HG03521 (cell line): Measurements from ENCODE around the gene OR6C70.
"Not testable (repeated sequence)": the region's sequence is repeated elsewhere in the genome, so short reads cannot be mapped to it uniquely, and the experiment has no call there.

Source experiments
- ATAC-seq: cut with Tn5 transposase; IDR thresholded peaks from one replicate; pipeline ENCODE4 v1.9.1; 2021; ENCODE audit warnings: mild to moderate bottlenecking, moderate library complexity; ENCODE audit not compliant: unreplicated experiment

Gene OR6C70

DNA sequence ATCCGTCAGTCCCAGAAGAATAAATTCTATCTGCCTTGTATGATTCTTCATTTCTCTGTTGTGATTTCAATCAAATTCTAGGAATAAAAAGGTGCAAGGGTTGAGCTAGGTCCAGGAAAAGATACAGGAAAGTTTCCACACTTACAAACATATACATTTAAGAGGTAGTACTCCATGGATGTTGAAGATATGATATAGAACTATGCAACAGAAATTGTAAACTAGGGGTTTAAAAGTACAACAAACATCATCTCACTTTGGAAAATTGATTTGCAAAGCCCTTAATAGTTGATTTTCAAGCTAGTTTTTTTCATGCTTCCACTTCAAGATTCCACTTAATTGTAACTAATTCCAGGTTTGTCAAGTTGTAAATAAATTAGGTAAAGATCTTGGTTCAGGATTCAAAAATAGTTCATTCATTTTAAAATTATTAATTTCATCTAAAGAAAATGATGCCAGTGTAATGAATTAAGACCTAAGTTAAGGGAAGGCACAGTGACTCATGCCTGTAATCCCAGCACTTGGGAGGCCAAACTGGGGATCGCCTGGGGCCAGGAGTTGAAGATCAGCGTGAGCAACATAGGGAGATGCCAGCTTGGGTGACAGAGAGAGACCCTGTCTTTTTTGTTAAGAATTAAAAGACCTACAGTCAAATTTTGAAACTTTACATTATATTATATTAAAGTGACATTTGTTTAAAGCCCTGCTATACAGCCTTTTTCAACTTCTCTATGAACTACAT lies at the start of gene OR6C70:
TSS of gene OR6C70 (minus strand) at position 51 of the 742 bp plus-strand sequence. CDS start at position 51, 0 bp downstream.
- ATAC-seq, result no peak

DNA sequence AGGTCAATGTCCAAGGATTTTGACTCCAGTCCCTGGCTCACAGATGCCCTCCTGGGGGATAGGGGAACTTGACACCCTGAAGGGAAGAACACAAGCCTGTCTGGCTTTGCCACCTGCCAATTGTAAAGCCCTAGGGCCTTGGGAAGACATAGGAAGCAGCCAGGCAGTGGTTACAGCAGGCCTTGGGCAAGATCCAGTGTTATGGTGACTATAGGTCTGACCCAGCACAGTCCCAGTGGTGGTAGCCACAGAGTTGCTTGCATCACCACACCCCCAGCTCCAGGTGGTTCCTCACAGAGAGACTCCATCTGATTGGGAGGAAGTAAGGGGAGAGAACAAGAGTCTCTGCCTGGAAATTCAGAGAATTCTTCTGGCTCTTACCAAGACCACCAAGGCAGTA lies 46.5 kb upstream of the OR6C70 start:
- ATAC-seq, result no peak

DNA sequence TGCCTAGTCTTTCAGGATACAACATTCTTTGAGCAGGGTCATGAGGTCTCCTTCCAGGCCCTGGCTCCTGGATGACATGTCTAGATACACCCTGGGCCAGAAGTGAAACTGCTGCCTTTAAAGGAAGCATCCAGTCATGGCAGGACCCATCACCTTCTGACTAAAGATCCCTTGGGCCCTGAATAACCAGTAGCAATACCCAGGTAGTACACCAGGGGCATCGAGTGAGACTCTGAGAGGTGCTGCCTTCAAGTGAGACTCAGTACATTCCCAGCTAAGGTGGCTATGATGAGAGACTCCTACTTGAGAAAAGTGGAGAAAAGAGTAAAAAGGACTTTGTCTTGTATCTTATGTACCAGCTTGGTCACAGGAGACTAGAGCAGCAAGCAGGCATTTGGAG lies 45.8 kb upstream of the OR6C70 start:
- ATAC-seq, result no peak

DNA sequence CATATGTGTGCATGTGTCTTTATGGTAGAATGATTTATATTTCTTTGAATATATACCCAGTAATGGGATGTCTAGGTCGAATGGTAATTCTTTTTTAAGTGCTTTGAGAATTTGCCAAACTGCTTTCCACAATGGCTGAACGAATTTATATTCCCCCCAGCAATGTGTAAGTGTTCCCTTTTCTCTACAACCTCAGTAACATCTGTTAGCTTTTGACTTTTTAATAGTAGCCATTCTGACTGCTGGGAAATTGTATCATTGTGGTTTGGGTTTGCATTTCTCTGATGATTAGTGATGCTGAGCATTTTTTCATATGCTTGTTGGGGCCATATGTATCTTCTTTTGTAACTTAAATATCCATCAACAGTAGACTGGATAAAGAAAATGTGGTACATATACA lies 31.7 kb upstream of the OR6C70 start:
- ATAC-seq, result no peak

DNA sequence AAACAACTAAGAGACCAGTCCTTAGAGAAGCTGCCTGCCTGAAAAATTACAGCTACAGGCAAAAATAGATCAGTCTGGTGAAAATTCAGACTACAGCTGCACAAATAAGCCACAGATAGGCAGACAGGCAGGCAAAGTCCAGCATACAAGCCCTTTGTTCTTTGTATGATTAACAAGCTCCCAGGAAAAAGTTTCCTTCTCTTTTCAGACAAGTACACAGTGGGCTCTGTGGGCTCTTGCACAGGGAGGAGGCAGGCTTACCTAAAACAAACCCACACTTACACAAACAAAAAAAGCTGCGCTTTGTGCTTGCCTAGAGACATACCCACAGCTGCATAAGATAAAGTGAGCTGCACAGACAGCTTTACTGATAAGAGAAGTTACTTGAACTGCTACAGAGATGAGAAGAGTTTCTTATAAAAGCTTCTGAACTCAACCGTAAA lies 29.9 kb upstream of the OR6C70 start:
- ATAC-seq, result no peak

DNA sequence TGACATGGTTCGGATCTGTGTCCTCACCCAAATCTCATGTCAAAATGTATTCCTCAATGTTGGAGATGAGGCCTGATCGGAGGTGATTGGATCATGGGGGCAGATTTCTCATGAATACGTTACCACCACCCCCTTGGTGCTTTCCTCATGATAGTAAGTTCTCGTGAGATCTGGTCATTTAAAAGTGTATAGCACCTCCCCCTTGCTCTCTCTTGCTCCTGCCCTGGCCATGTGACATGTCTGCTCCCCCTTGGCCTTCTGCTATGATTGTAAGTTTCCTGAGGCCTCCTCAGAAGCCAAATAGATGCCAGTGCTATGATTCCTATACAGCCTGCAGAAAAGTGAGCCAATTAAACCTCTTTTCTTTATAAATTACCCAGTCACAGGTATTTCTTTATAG lies 29.3 kb upstream of the OR6C70 start:
- no peak for ATAC-seq

DNA sequence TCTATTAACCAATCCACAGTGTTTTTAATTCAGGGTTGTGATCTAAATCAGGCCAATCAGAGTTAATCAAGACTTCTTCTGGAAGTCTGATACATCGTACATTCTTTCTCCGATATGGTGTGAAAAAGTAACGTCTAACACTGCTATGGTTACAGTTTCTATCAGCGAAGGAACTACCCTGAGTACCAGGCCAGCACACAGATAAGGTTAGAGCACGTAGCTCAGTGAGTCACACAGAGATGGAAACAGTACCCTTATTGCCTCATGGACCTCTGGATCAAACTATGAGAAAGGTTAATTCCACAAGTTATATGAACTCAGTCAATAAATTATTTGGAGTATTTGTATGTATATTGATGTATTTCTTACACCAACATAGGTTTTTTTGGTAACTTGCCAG lies 25.6 kb upstream of the OR6C70 start:
- no peak for ATAC-seq

DNA sequence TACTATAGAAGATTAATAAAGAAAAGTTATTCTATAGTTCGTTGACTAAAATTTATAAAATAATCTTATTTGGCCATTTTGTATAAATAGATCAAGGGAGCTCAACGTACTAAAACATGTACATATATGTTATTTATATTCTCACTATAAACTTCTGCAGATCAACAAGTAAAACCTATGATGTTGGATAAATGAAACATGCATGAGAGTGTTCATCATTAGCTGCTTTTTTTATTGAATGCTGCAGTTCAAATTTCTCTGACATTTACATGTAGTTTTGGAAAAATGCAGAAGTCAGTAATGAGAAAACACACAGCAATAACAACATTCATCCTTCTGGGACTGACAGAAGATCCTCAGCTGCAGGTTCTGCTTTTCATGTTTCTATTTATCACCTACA lies 22.1 kb upstream of the OR6C70 start, which contains the start of gene OR6C68:
TSS of gene OR6C68 (plus strand) at position 301 of the 400 bp plus-strand sequence. CDS start at position 301, 0 bp downstream.
- no peak for ATAC-seq

DNA sequence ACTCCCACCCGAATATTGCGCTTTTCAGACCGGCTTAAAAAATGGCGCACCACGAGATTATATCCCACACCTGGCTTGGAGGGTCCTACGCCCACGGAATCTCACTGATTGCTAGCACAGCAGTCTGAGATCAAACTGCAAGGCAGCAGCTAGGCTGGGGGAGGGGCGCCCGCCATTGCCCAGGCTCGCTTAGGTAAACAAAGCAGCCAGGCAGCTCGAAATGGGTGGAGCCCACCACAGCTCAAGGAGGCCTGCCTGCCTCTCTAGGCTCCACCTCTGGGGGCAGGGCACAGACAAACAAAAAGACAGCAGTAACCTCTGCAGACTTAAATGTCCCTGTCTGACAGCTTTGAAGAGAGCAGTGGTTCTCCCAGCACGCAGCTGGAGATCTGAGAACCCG lies 14.3 kb upstream of the OR6C70 start:
- not testable (repeated sequence) for ATAC-seq

DNA sequence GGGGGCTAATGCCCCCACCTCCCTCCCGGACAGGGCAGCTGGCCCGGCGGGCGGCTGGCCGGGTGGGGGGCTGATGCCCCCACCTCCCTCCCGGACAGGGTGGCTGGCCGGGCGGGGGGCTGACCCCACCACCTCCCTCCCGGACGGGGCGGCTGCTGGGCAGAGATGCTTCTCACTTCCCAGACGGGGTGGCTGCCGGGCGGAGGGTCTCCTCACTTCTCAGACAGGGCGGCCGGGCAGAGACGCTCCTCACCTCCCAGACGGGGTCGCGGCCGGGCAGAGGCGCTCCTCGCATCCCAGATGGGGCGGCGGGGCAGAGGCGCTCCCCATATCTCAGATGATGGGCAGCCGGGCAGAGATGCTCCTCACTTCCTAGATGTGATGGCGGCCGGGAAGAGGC lies 9.2 kb upstream of the OR6C70 start:
- ATAC-seq, result not testable (repeated sequence)

DNA sequence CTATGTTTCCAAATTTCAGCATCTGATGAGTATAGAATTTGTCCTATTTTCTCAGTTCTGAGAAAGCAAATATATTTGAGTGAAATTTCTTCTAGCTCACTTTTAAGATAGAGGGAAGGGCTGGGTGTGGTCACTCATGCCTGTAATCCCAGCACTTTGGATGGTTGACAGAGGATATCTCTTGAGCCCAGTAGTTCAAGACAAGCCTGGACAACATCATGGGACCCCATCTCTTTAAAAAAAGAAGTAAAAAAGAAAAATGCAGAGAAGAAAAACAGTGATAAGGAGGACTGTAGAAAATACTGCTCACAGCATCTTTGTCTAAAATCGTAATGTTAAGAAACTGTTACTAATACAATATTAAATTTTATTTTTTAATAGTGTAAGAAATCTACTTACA lies 2.3 kb upstream of the OR6C70 start:
- no peak for ATAC-seq

DNA sequence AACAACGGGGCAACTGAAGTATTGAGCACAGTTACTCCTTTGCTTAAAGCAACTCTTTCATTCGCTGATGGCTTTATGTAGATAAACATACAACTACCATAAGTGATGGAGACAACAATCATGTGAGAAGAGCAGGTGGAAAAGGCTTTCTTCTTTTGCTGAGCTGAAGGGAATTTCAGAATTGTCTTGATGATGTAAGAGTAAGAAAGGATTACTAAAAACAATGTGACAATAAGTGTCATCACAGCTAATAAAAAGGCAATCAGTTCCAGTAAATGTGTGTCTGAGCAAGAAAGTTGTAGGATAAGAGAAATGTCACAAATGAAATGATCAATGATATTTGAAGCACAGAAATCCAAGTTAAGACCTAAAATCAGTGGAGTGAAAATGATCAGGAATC lies 647 bp downstream of the OR6C70 start:
- no peak for ATAC-seq

DNA sequence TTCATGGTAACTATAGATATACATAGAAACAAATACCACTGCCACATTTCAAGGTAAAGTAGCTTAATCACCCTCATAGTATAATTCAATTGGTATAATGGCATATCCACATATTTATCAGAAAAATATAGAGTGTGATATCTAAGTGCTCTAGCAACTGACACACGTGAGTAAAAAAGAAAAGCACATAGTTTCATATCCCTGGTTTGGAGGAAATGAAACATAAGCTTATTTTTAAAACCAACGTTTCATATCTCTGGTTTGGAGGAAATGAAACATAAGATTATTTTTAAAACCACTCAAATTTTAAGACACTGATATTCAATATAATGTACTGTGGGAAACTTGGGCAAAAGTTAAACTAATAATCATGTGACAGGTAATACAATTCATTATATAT lies 2.1 kb downstream of the OR6C70 start:
- ATAC-seq, result no peak

DNA sequence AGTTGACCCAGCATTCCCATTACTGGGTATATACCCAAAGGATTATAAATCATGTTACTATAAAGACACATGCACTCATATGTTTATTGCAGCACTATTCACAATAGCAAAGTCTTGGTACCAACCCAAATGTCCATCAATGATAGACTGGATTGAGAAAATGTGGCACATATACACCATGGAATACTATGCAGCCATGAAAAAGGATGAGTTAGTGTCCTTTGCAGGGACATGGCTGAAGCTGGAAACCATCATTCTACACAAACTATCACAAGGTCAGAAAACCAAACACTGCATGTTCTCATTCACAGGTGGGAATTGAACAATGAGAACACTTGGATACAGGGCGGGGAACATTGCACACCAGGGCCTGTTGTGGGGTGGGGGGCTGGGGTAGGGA lies 5.0 kb downstream of the OR6C70 start:
- not testable (repeated sequence) for ATAC-seq

DNA sequence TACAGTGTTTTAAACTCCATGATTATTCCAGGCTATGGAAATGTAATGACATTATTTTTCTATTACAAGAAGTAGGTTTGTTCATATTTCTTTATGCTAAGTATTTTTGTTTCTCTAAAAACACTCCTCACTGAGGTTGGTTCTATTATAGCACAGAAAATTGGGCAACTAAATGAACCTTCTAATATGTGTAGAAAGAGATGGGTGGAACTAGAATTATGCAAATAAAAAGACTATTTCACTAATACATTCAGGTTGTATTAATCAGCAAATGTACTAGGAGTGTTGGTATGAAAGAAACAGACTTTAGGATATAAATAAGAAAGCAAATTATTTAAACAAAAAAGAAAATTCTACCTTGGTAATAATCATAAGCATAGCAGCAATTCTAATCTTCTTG lies 21.1 kb downstream of the OR6C70 start:
- ATAC-seq, result no peak

DNA sequence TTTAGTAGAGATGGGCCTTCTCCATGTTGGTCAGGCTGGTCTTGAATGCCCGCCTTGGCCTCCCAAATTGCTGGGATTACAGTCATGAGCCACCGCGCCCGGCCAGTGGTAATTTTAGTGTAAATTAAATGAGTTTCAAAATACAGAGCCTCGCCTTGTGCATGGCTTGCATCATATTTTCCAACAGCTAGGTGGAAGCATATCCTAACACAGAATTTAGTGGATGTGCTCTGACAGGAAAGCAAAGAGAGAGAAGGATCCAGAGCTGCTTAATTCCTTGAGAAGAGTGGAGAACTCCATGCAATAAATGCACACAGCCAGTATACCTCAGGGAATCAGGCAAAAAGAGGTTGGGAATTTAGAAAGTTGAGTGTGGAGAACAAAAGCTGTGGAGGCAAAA lies 23.6 kb downstream of the OR6C70 start:
- no peak for ATAC-seq

DNA sequence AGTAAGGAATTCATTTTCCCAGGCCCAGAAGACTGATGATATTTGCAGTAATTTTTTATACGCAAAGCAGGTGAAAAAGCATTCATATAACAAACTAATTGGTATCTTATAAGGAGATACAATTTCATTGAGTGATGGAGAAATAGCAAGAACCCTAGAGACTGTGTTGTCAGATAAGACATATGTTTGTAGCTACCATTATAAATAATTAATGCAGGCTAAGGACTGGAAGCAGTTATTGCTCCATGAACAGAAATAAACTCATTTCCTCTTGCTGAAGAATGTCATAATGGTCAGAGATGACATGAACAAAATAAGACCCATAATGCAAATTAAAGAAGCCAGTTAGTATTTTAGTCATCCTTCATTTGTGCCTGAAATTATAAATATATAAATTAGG lies 24.6 kb downstream of the OR6C70 start:
- ATAC-seq, result no peak

DNA sequence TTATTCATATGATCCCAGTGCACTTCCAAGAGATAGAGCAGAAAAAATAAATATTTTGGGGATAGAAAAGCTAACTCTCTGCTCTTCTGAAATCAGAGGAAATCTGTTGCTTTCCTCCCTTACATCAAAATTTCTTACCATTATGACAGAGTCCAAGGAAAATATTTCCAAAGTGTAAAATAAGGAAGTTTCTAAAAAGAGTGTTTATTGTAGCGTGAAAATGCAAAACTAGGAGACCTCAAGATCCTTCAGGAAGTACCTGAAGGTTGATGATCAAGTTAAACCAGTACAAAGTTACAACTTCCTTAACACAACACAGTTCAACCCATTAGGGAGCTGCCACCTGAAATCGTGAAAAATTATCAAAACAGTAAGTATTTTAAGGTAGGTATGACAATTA lies 26.2 kb downstream of the OR6C70 start, which contains the start of gene OR6C2:
TSS of gene OR6C2 (plus strand) at position 301 of the 400 bp plus-strand sequence. CDS start 8,138 bp downstream, outside the sequence.
- ATAC-seq, result no peak

DNA sequence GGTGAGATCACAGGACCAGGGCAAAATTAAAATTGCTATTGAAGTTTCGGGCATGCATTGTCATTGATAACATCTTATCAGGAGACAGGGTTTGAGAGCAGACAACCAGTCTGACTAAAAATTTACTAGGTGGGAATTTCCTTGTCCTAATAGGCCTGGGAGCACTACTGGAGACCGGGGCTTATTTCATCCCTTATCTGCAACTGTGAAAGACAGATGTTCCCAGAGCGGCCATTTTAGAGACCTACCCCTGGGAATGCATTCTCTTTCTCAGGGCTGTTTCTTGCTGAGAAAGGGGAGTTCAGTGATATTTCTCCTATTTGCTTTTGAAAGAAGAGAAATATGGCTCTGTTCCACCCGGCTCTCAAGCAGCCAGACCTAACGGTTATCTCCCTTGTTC lies 28.7 kb downstream of the OR6C70 start:
- ATAC-seq, result not testable (repeated sequence)

DNA sequence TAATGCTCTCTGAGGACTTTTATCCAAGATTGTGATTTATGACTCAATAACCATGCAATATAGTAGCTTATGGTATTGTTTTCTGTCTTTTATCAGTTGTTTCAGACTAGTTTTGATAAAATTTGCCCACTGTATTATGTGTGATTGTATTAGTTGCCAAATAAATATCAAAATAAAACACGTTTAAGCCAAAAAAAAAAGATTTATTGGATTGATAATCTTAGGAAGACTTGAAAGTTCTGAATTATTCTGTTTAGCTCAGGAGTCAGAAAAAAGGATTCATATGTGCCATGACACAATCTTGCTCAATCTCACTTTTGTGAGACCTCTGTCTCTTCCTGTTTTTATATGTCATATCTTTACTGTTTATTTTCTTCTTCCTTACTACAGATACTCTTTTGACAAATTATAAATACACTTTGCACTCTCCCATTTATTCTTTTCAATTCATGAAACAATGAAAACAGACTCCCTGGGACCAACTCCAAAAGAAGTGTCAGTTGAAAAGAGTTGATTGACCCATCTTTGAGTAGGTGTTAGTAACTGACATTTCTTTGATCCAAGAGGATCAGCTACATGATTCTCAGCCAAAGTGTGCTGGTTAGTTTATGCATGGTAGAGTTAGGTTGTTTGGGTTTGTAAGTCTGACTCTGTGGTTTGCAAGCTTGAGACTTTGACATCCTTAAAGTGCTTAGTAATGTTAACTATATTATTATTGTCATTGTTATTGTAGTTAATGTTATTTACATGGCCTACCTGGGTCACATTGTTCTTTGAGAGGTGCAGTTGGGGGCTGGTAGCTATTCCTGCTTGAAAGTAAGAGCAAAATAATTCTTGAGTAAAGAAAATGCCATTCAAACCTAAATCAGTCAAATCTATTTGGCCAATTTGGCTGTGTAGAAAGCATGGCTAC lies 41.4 kb downstream of the OR6C70 start:
- ATAC-seq, result no peak

DNA sequence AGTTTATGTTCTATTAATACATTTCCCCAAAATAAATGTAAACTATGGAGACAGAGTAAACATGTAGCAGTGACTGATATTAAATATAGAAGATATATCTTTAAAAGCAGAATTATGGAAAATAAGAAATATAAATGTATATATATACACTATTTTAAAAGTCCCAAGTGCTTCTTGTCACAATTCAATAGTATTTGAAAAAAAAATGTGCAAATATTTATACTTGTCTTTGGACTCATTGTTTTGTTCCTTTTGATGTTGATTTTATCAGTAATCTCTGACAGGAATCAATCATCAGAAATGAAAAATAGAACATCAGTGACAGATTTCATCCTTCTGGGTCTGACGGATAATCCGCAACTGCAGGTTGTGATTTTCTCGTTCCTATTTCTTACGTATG lies 44.0 kb downstream of the OR6C70 start, which contains the start of gene OR6C76:
TSS of gene OR6C76 (plus strand) at position 301 of the 400 bp plus-strand sequence. CDS start at position 301, 0 bp downstream.
- no peak for ATAC-seq
